Astrocyte (in vitro differentiated cells and primary cell): Measurements from ENCODE around the gene PEAK1. TPM values are rescaled to one million over a fixed set of nuclear protein-coding genes. Genes with fewer than 3 reads are reported as not detected.

Source experiments
- DNase-seq: peaks from one replicate; pipeline ENCODE4 v3.0.0-alpha.2; 2010; ENCODE audit warnings: low read depth
- FAIRE-seq: peaks from 2 replicates; lab custom pipeline; 2011; peaks lifted over from hg19 to GRCh38; lab: Jason Lieb, UNC
- H2AFZ ChIP-seq: 2 replicates; pipeline ENCODE4 v1.6.0; 2012; ENCODE audit warnings: low read depth, low read length, inconsistent platforms
- H3K27ac ChIP-seq: 2 replicates; pipeline ENCODE4 v1.5.1; 2011; ENCODE audit warnings: low read depth, low read length, inconsistent platforms
- H3K27me3 ChIP-seq: 2 replicates; pipeline ENCODE4 v1.6.0; 2011; ENCODE audit warnings: low read length, inconsistent platforms; ENCODE audit not compliant: insufficient read depth
- H3K36me3 ChIP-seq: 2 replicates; pipeline ENCODE4 v1.5.1; 2011; ENCODE audit warnings: low read length, inconsistent platforms; ENCODE audit not compliant: insufficient read depth
- H3K4me1 ChIP-seq: 2 replicates; pipeline ENCODE4 v1.5.1; 2011; ENCODE audit warnings: low read length, inconsistent platforms; ENCODE audit not compliant: insufficient read depth
- H3K4me2 ChIP-seq: 2 replicates; pipeline ENCODE4 v1.6.0; 2012; ENCODE audit warnings: low read length, inconsistent platforms
- H3K4me3 ChIP-seq: 2 replicates; pipeline ENCODE4 v1.5.1; 2011; ENCODE audit warnings: low read depth, mild to moderate bottlenecking, low read length, inconsistent platforms; ENCODE audit not compliant: insufficient read depth
- H3K79me2 ChIP-seq: 2 replicates; pipeline ENCODE4 v1.6.0; 2012; ENCODE audit warnings: mild to moderate bottlenecking, low read length, inconsistent platforms; ENCODE audit not compliant: insufficient read depth
- H3K9ac ChIP-seq: 2 replicates; pipeline ENCODE4 v1.6.0; 2012; ENCODE audit warnings: mild to moderate bottlenecking, low read length, inconsistent platforms
- H3K9me3 ChIP-seq: 2 replicates; pipeline ENCODE4 v1.5.1; 2012; ENCODE audit warnings: low read depth, mild to moderate bottlenecking, low read length, inconsistent platforms; ENCODE audit not compliant: insufficient read depth
- H4K20me1 ChIP-seq: 2 replicates; pipeline ENCODE4 v1.6.0; 2012; ENCODE audit warnings: low read length, inconsistent platforms; ENCODE audit not compliant: insufficient read depth
- H3K27ac Mint-ChIP-seq: one replicate; pipeline ENCODE4 v1.8.0; 2021; ENCODE audit warnings: mild to moderate bottlenecking, mixed read lengths; ENCODE audit not compliant: unreplicated experiment
- H3K27me3 Mint-ChIP-seq: one replicate; pipeline ENCODE4 v1.8.0; 2021; ENCODE audit warnings: low read depth, mixed read lengths; ENCODE audit not compliant: unreplicated experiment
- H3K36me3 Mint-ChIP-seq: one replicate; pipeline ENCODE4 v1.8.0; 2021; ENCODE audit warnings: low read depth, mixed read lengths; ENCODE audit not compliant: unreplicated experiment
- H3K4me1 Mint-ChIP-seq: one replicate; pipeline ENCODE4 v1.8.0; 2021; ENCODE audit warnings: low read depth, mixed read lengths; ENCODE audit not compliant: unreplicated experiment
- H3K4me3 Mint-ChIP-seq: one replicate; pipeline ENCODE4 v1.8.0; 2021; ENCODE audit warnings: mild to moderate bottlenecking, moderate library complexity, mixed read lengths; ENCODE audit not compliant: unreplicated experiment
- H3K9me3 Mint-ChIP-seq: one replicate; pipeline ENCODE4 v1.8.0; 2021; ENCODE audit warnings: mild to moderate bottlenecking, mixed read lengths; ENCODE audit not compliant: unreplicated experiment
- CTCF ChIP-seq: IDR thresholded peaks from 2 replicates; pipeline ENCODE4 v1.5.1; 2011; ENCODE audit warnings: low read depth, mild to moderate bottlenecking, inconsistent platforms, low read length, moderate library complexity; ENCODE audit not compliant: insufficient read depth
- EZH2 ChIP-seq: IDR thresholded peaks from 2 replicates; pipeline ENCODE4 v1.6.1; 2012; ENCODE audit warnings: mild to moderate bottlenecking, low read length, inconsistent platforms; ENCODE audit not compliant: insufficient read depth
- total RNA-seq: library from RNA; stranded (reverse); gene quantifications from 2 replicates; pipeline ENCODE4 v1.2.1, GENCODE V29; 2021

The PEAK1 gene
- total RNA-seq, 1 donor from 2014 or later: 62.3 TPM

GRCh38 chr15:77201665-77202064, 218.2 kb downstream of the PEAK1 start:
- peaks cover 15% of the 10 kb centered on the region for H3K36me3 Mint-ChIP-seq
- peaks cover 8% of the 10 kb centered on the region for H3K36me3 ChIP-seq
- H3K9me3 Mint-ChIP-seq: no peaks in the 10 kb centered on the region
- H3K27ac Mint-ChIP-seq: no peak overlapping the region
- no peak overlapping the region for H3K9ac ChIP-seq
- H3K27me3 Mint-ChIP-seq: no peaks in the 10 kb centered on the region
- no peak overlapping the region for H3K4me2 ChIP-seq
- no peaks in the 10 kb centered on the region for H3K79me2 ChIP-seq
- DNase-seq: no peak
- no peak overlapping the region for H3K4me3 Mint-ChIP-seq
- H3K4me3 ChIP-seq: no peak overlapping the region
- no peak for TF ChIP-seq EZH2
- no peak for TF ChIP-seq CTCF
- no peaks in the 10 kb centered on the region for H3K9me3 ChIP-seq
- no peaks in the 10 kb centered on the region for H3K27me3 ChIP-seq
- no peaks in the 10 kb centered on the region for H3K4me1 Mint-ChIP-seq
- no peaks in the 10 kb centered on the region for H3K4me1 ChIP-seq
- no peak for FAIRE-seq
- H4K20me1 ChIP-seq: peaks cover 5% of the 10 kb centered on the region
- no peak overlapping the region for H3K27ac ChIP-seq
- no peak overlapping the region for H2AFZ ChIP-seq

- Histone ChIP-seq H3K27ac (no peak overlapping the region), H3K9me3 (no peaks in the 10 kb centered on the region), H2AFZ (no peak overlapping the region), H3K36me3 (peaks cover 11% of the 10 kb centered on the region), H3K27me3 (no peaks in the 10 kb centered on the region), H3K4me2 (no peak overlapping the region), H3K79me2 (no peaks in the 10 kb centered on the region), H3K4me3 (no peak overlapping the region), H4K20me1 (no peaks in the 10 kb centered on the region), H3K9ac (no peak overlapping the region), H3K4me1 (no peaks in the 10 kb centered on the region)
- Mint-ChIP-seq H3K4me1 (no peaks in the 10 kb centered on the region), H3K36me3 (peaks cover 20% of the 10 kb centered on the region), H3K4me3 (no peak overlapping the region), H3K27me3 (no peaks in the 10 kb centered on the region), H3K27ac (no peak overlapping the region), H3K9me3 (no peaks in the 10 kb centered on the region)
- TF ChIP-seq EZH2: no peak
- TF ChIP-seq CTCF: no peak
- no peak for DNase-seq
- FAIRE-seq: no peak
Measured at GRCh38 chr15:77196381-77196780, 223.5 kb downstream of the PEAK1 start.

GRCh38 chr15:77195586-77195985, 224.3 kb downstream of the PEAK1 start:
- Histone ChIP-seq H3K4me3 (no peak overlapping the region), H4K20me1 (no peaks in the 10 kb centered on the region), H3K4me2 (no peak overlapping the region), H3K9ac (no peak overlapping the region), H3K79me2 (no peaks in the 10 kb centered on the region), H3K4me1 (no peaks in the 10 kb centered on the region), H3K36me3 (peaks cover 11% of the 10 kb centered on the region), H3K27me3 (no peaks in the 10 kb centered on the region), H2AFZ (no peak overlapping the region), H3K9me3 (no peaks in the 10 kb centered on the region), H3K27ac (no peak overlapping the region)
- H3K4me1 Mint-ChIP-seq: no peaks in the 10 kb centered on the region
- no peaks in the 10 kb centered on the region for H3K27me3 Mint-ChIP-seq
- DNase-seq (no peak), FAIRE-seq (no peak)
- no peaks in the 10 kb centered on the region for H3K9me3 Mint-ChIP-seq
- H3K36me3 Mint-ChIP-seq: peaks cover 20% of the 10 kb centered on the region
- H3K4me3 Mint-ChIP-seq: no peak overlapping the region
- TF ChIP-seq EZH2 (no peak), CTCF (no peak)
- no peak overlapping the region for H3K27ac Mint-ChIP-seq
